GM23338 (cell line): ENCODE data around the gene DCAF10.
A peak's percentile ranks its signal among the peaks of the same experiment; 100 is the strongest.

Experiments
- CREB1 ChIP-seq: fragments of 250-450 bp; sonication (Bioruptor Pico); IDR thresholded peaks from 2 replicates; pipeline ENCODE4 v1.5.0; 2020; ENCODE audit warnings: low read depth, mild to moderate bottlenecking, moderate library complexity
- EZH2 ChIP-seq: fragments of 200-600 bp; sonication (generic); IDR thresholded peaks from one replicate; pipeline ENCODE4 v1.8.0; 2017; ENCODE audit warnings: antibody characterized with exemption, mild to moderate bottlenecking, low read depth; ENCODE audit not compliant: unreplicated experiment
- EZH2phosphoT487 ChIP-seq: fragments of 200-600 bp; sonication (generic); IDR thresholded peaks from one replicate; pipeline ENCODE4 v1.8.1; 2018; ENCODE audit warnings: antibody characterized with exemption; ENCODE audit not compliant: unreplicated experiment
- NANOG ChIP-seq: IDR thresholded peaks from 2 replicates; pipeline ENCODE4 v1.6.1; 2016; ENCODE audit warnings: antibody characterized with exemption, borderline replicate concordance
- POLR2AphosphoS5 ChIP-seq: IDR thresholded peaks from 2 replicates; pipeline ENCODE4 v1.6.1; 2016; ENCODE audit warnings: antibody characterized with exemption, low read depth
- STAT1 ChIP-seq: IDR thresholded peaks from one replicate; pipeline ENCODE4 v1.6.1; 2016; ENCODE audit warnings: antibody characterized with exemption; ENCODE audit not compliant: unreplicated experiment
- ZNF114 ChIP-seq: fragments of 250-450 bp; sonication (Bioruptor Pico); IDR thresholded peaks from 2 replicates; pipeline ENCODE4 v1.5.0; 2020; ENCODE audit warnings: mild to moderate bottlenecking, moderate library complexity
- ZNF331 ChIP-seq: fragments of 250-450 bp; sonication (Bioruptor Pico); IDR thresholded peaks from 2 replicates; pipeline ENCODE4 v1.5.0; 2020; ENCODE audit warnings: low read depth, mild to moderate bottlenecking, moderate library complexity
- TF ChIP-seq, protein P1 (sequence below), 2 experiments: fragments of 200-600 bp in 1 of 2; sonication (generic) in 1 of 2; conservative IDR thresholded peaks; 2 replicates each; pipeline versions ENCODE4 v1.5.1 to v1.6.1; 2016 to 2017; ENCODE audit warnings: antibody characterized with exemption in 2 of 2, low read depth in 2 of 2, mild to moderate bottlenecking in 2 of 2, moderate library complexity in 1 of 2
- TF ChIP-seq, protein P2 (sequence below): IDR thresholded peaks from one replicate; pipeline ENCODE4 v1.6.1; 2018; ENCODE audit warnings: antibody characterized with exemption; ENCODE audit not compliant: unreplicated experiment

DNA sequence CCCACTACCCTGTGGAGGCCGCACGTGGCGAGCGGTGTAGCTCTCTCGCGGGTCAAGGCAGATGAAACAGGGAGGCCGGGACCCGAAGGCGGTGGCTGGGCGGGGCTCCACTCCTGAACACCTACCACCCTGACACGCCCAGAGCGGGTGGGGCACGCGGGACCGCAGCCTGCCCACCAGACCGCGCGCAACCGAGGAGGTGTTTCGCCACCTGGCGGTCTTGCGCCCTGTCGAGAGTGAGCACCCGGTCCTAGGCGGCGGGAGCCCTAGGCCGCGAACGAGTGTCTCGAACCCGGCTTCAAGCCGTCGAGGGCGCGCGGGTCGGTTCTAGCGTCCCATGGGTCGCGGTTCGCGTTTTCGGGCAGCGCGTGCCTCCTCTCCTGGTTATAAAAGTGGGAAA, 13.5 kb upstream of the DCAF10 start:
- TF ChIP-seq POLR2AphosphoS5 (no peak), CREB1 (CRISPR knock-in tag) (no peak), STAT1 (no peak), EZH2phosphoT487 (no peak), EZH2 (no peak), ZNF331 (CRISPR knock-in tag) (no peak), NANOG (no peak), ZNF114 (CRISPR knock-in tag) (no peak)
- TF ChIP-seq, protein P1, sequence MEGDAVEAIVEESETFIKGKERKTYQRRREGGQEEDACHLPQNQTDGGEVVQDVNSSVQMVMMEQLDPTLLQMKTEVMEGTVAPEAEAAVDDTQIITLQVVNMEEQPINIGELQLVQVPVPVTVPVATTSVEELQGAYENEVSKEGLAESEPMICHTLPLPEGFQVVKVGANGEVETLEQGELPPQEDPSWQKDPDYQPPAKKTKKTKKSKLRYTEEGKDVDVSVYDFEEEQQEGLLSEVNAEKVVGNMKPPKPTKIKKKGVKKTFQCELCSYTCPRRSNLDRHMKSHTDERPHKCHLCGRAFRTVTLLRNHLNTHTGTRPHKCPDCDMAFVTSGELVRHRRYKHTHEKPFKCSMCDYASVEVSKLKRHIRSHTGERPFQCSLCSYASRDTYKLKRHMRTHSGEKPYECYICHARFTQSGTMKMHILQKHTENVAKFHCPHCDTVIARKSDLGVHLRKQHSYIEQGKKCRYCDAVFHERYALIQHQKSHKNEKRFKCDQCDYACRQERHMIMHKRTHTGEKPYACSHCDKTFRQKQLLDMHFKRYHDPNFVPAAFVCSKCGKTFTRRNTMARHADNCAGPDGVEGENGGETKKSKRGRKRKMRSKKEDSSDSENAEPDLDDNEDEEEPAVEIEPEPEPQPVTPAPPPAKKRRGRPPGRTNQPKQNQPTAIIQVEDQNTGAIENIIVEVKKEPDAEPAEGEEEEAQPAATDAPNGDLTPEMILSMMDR (conservative IDR thresholded peaks at IDR 0.05; ENCODE audit: low read depth in 2 of 2) = peak; percentile 38 to 65
- TF ChIP-seq, protein P2, sequence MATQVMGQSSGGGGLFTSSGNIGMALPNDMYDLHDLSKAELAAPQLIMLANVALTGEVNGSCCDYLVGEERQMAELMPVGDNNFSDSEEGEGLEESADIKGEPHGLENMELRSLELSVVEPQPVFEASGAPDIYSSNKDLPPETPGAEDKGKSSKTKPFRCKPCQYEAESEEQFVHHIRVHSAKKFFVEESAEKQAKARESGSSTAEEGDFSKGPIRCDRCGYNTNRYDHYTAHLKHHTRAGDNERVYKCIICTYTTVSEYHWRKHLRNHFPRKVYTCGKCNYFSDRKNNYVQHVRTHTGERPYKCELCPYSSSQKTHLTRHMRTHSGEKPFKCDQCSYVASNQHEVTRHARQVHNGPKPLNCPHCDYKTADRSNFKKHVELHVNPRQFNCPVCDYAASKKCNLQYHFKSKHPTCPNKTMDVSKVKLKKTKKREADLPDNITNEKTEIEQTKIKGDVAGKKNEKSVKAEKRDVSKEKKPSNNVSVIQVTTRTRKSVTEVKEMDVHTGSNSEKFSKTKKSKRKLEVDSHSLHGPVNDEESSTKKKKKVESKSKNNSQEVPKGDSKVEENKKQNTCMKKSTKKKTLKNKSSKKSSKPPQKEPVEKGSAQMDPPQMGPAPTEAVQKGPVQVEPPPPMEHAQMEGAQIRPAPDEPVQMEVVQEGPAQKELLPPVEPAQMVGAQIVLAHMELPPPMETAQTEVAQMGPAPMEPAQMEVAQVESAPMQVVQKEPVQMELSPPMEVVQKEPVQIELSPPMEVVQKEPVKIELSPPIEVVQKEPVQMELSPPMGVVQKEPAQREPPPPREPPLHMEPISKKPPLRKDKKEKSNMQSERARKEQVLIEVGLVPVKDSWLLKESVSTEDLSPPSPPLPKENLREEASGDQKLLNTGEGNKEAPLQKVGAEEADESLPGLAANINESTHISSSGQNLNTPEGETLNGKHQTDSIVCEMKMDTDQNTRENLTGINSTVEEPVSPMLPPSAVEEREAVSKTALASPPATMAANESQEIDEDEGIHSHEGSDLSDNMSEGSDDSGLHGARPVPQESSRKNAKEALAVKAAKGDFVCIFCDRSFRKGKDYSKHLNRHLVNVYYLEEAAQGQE = no peak
